MM.1S (cell line): ENCODE measurements around the gene FAM149B1.
A peak's percentile ranks its signal among the peaks of the same experiment; 100 is the strongest.

Experiments used
- DNase-seq: peaks from one replicate; pipeline ENCODE4 v3.0.0-alpha.2; 2015
- H2AFZ ChIP-seq: fragments of 300-600 bp; sonication (generic); 2 replicates; pipeline ENCODE4 v1.6.0; 2016; ENCODE audit warnings: antibody characterized with exemption, low read length
- H3F3A ChIP-seq: fragments of 300-600 bp; sonication (generic); 2 replicates; pipeline ENCODE4 v1.6.1; 2016; ENCODE audit warnings: mild to moderate bottlenecking, antibody characterized with exemption, low read length, moderate library complexity, mixed read lengths; ENCODE audit not compliant: insufficient read depth
- H3K27ac ChIP-seq: fragments of 300-600 bp; sonication (generic); 2 replicates; pipeline ENCODE4 v1.5.1; 2016; ENCODE audit warnings: mild to moderate bottlenecking, low read length
- H3K27me3 ChIP-seq: fragments of 300-600 bp; sonication (generic); replicated peaks from 2 replicates; pipeline ENCODE4 v1.6.0; 2016; ENCODE audit warnings: low read length; ENCODE audit not compliant: insufficient read depth
- H3K36me3 ChIP-seq: fragments of 300-600 bp; sonication (generic); replicated peaks from 2 replicates; pipeline ENCODE4 v1.6.1; 2016; ENCODE audit warnings: mild to moderate bottlenecking, low read length, mixed read lengths; ENCODE audit not compliant: insufficient read depth
- H3K4me1 ChIP-seq: fragments of 300-600 bp; sonication (generic); 2 replicates; pipeline ENCODE4 v1.6.1; 2016; ENCODE audit warnings: low read length, mixed read lengths
- H3K4me2 ChIP-seq: fragments of 300-600 bp; sonication (generic); 2 replicates; pipeline ENCODE4 v1.6.0; 2016; ENCODE audit warnings: low read depth, low read length
- H3K4me3 ChIP-seq: fragments of 300-600 bp; sonication (generic); 2 replicates; pipeline ENCODE4 v1.5.1; 2016; ENCODE audit warnings: low read length, mixed read lengths
- H3K79me2 ChIP-seq: fragments of 300-600 bp; sonication (generic); 2 replicates; pipeline ENCODE4 v1.6.1; 2016; ENCODE audit warnings: mixed run types, low read length, mixed read lengths
- H3K9ac ChIP-seq: fragments of 300-600 bp; sonication (generic); 2 replicates; pipeline ENCODE4 v1.6.1; 2016; ENCODE audit warnings: low read length, mixed read lengths
- H3K9me2 ChIP-seq: fragments of 300-600 bp; sonication (generic); replicated peaks from 2 replicates; pipeline ENCODE4 v1.6.1; 2016; ENCODE audit warnings: mild to moderate bottlenecking, low read length, mixed read lengths; ENCODE audit not compliant: insufficient read depth
- H3K9me3 ChIP-seq: fragments of 300-600 bp; sonication (generic); replicated peaks from 2 replicates; pipeline ENCODE4 v1.6.1; 2016; ENCODE audit warnings: mild to moderate bottlenecking, low read length, mixed read lengths; ENCODE audit not compliant: insufficient read depth
- H4K20me1 ChIP-seq: fragments of 300-600 bp; sonication (generic); 2 replicates; pipeline ENCODE4 v1.6.1; 2016; ENCODE audit warnings: mild to moderate bottlenecking, low read length, moderate library complexity, mixed read lengths; ENCODE audit not compliant: insufficient read depth
- CTCF ChIP-seq: fragments of 300-600 bp; sonication (generic); IDR thresholded peaks from 2 replicates; pipeline ENCODE4 v1.5.1; 2016; ENCODE audit warnings: antibody characterized with exemption, low read length, mixed read lengths
- EZH2 ChIP-seq: fragments of 300-600 bp; sonication (generic); optimal IDR thresholded peaks from 2 replicates; pipeline ENCODE3; 2017; ENCODE audit warnings: low read depth, mild to moderate bottlenecking, antibody characterized with exemption, low read length, mixed read lengths
- EZH2phosphoT487 ChIP-seq: fragments of 300-600 bp; sonication (generic); IDR thresholded peaks from 2 replicates; pipeline ENCODE4 v1.6.1; 2018; ENCODE audit warnings: antibody characterized with exemption, low read length

The FAM149B1 gene

GRCh38 chr10:73263693-73264347 lies 95.9 kb downstream of the FAM149B1 start:
- Histone ChIP-seq H3K9me3 (no peaks in the 10 kb centered on the region), H3K36me3 (no peaks in the 10 kb centered on the region), H4K20me1 (no peaks in the 10 kb centered on the region), H3K4me2 (no peak overlapping the region), H2AFZ (no peak overlapping the region), H3K79me2 (no peaks in the 10 kb centered on the region), H3K9ac (no peak overlapping the region), H3F3A (no peaks in the 10 kb centered on the region), H3K27me3 (no peaks in the 10 kb centered on the region), H3K4me3 (no peak overlapping the region), H3K9me2 (no peaks in the 10 kb centered on the region), H3K27ac (no peak overlapping the region), H3K4me1 (no peaks in the 10 kb centered on the region)
- peak; percentile 64 for TF ChIP-seq CTCF
- no peak for TF ChIP-seq EZH2
- DNase-seq = peak; percentile 17

GRCh38 chr10:73264423-73264822 lies 96.5 kb downstream of the FAM149B1 start:
- no peak overlapping the region for H3K9ac ChIP-seq
- no peaks in the 10 kb centered on the region for H3K9me3 ChIP-seq
- no peaks in the 10 kb centered on the region for H3K9me2 ChIP-seq
- no peaks in the 10 kb centered on the region for H3K36me3 ChIP-seq
- H3K27me3 ChIP-seq = no peaks in the 10 kb centered on the region
- no peak overlapping the region for H3K4me2 ChIP-seq
- no peak overlapping the region for H3K4me3 ChIP-seq
- TF ChIP-seq EZH2phosphoT487 (no peak), CTCF (no peak), EZH2 (no peak)
- H3K4me1 ChIP-seq = no peaks in the 10 kb centered on the region
- no peak overlapping the region for H2AFZ ChIP-seq
- DNase-seq = no peak
- H3F3A ChIP-seq = no peaks in the 10 kb centered on the region
- H3K27ac ChIP-seq = no peak overlapping the region
- H3K79me2 ChIP-seq = no peaks in the 10 kb centered on the region
- H4K20me1 ChIP-seq = no peaks in the 10 kb centered on the region

GRCh38 chr10:73281097-73281496 lies 113.2 kb downstream of the FAM149B1 start:
- Histone ChIP-seq H3K27ac (no peak overlapping the region), H3K79me2 (no peaks in the 10 kb centered on the region), H3K36me3 (no peaks in the 10 kb centered on the region), H3K9me3 (no peaks in the 10 kb centered on the region), H3K27me3 (no peaks in the 10 kb centered on the region), H4K20me1 (no peaks in the 10 kb centered on the region), H2AFZ (no peak overlapping the region), H3K9me2 (no peaks in the 10 kb centered on the region), H3K9ac (no peak overlapping the region), H3K4me1 (no peaks in the 10 kb centered on the region), H3K4me2 (no peak overlapping the region), H3K4me3 (no peak overlapping the region), H3F3A (no peaks in the 10 kb centered on the region)
- TF ChIP-seq EZH2 (no peak), EZH2phosphoT487 (no peak), CTCF (no peak)
- DNase-seq = no peak
